Right cardiac atrium (tissue), 5 donors: ENCODE measurements around the gene INF2. TPM values are rescaled to one million over a fixed set of nuclear protein-coding genes. Genes with fewer than 3 reads are reported as not detected.

Source experiments
- ATAC-seq, 2 donors: fragments of 200-7000 bp; cut with Tn5 transposase; one replicate each; pipeline versions ENCODE4 v1.8.0 to v1.9.1; 2020; ENCODE audit warnings: moderate library complexity in 2 of 2, mild to moderate bottlenecking in 1 of 2
- DNase-seq, 3 donors: peaks; one replicate each; pipeline ENCODE4 v3.0.0-alpha.2; 2020
- H3K27ac ChIP-seq: one replicate; pipeline ENCODE4 v1.5.1; 2013; ENCODE audit warnings: mild to moderate bottlenecking, low read length, control low read depth, moderate library complexity
- H3K27me3 ChIP-seq: one replicate; pipeline ENCODE4 v1.6.1; 2013; ENCODE audit not compliant: control insufficient read depth, insufficient read depth
- H3K4me1 ChIP-seq: one replicate; pipeline ENCODE4 v1.6.1; 2013; ENCODE audit warnings: low read length; ENCODE audit not compliant: control insufficient read depth, insufficient read depth
- H3K4me3 ChIP-seq: one replicate; pipeline ENCODE4 v1.5.1; 2013; ENCODE audit warnings: low read length, control low read depth
- H3K9me3 ChIP-seq: one replicate; pipeline ENCODE4 v1.6.1; 2013; ENCODE audit warnings: low read length; ENCODE audit not compliant: control insufficient read depth
- WGBS: extraction: QIAGEN DNeasy Blood & Tissue Kit; methylation state at CpG from one replicate; pipeline ENCODE4 v1.1.7; 2013; 5-methylcytosine and 5-hydroxymethylcytosine counted together
- intact Hi-C, 4 donors: fragments of 100-400 bp; cut with DNase I; formaldehyde crosslinking; loops; one replicate each; pipeline versions ENCODE4 v1.11.0 to v1.14.0; 2022 to 2023
- polyA plus RNA-seq: library from polyadenylated mRNA; stranded (reverse); fragments of 200-250 nt; gene quantifications from one replicate; pipeline ENCODE4 v1.2.3, GENCODE V29; 2013
- total RNA-seq, 4 donors: library from RNA; stranded (reverse); fragmentation: NEBNext Ultra II Directional; extraction: Animal tissue kit (Norgen Biotek cat#: 25700); gene quantifications; one replicate each; pipeline ENCODE4 v1.2.1, GENCODE V29; 2021
- donor health status: healthy with polysubstance abuse.
- donor health status: DM: no; HTN: yes; CAD: no.
- donor health status: DM: no; HTN: no; CAD: no.
- donor health status: DM: no; HTN: yes; CAD: no; lungs with severe emphysema.
- donor health status: DM: yes; HTN: yes; CAD: no.

Gene INF2
- total and polyA plus RNA-seq, 5 donors: 36.2 to 46.4 (median 40.2) TPM

- 35% methylated on average over 24 of the region's 24 CpGs for WGBS
- Histone ChIP-seq H3K27ac (peak overlapping the region; percentile 8), H3K27me3 (no peaks in the 10 kb centered on the region), H3K9me3 (no peaks in the 10 kb centered on the region), H3K4me1 (peaks cover 14% of the 10 kb centered on the region), H3K4me3 (no peak overlapping the region)
- intact Hi-C loops: no loop called here
- ATAC-seq (peak; percentile 52 to 57), DNase-seq (peak; percentile 82 to 95 (median 93))
Observed at GRCh38 chr14:104698688-104699425, 9.4 kb downstream of the INF2 start.

DNA sequence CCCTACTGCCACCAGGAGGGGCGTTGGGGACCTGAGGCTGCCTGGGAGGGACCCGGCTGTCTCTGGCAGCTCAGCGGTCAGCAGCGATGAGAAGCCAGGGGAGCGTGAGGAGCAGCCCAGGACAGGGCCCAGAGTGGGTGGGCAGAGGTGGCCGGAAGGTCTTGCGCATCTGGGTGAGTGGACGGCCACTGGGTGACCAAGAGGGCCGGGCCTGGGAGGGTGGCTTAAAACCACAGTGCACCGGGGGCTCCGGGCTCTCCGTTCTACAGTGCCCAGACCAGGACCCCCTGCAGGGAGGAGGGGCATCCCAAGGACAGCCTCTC is 10.0 kb downstream of the INF2 start:
- H3K27me3 ChIP-seq: no peaks in the 10 kb centered on the region
- no peak overlapping the region for H3K4me3 ChIP-seq
- DNase-seq (no peak), ATAC-seq (peak in 1 of 2 donors; percentile 0)
- intact Hi-C loops: no loop called here
- H3K4me1 ChIP-seq: peaks cover 12% of the 10 kb centered on the region
- 54% methylated on average over 12 of the region's 12 CpGs for WGBS
- H3K27ac ChIP-seq: peak overlapping the region; percentile 8
- no peaks in the 10 kb centered on the region for H3K9me3 ChIP-seq

GRCh38 chr14:104700225-104700651 is 10.8 kb downstream of the INF2 start:
- peak in 1 of 2 donors; percentile 8 for ATAC-seq
- Histone ChIP-seq H3K4me1 (peaks cover 8% of the 10 kb centered on the region), H3K27ac (peak overlapping the region; percentile 12), H3K4me3 (no peak overlapping the region), H3K27me3 (no peaks in the 10 kb centered on the region), H3K9me3 (no peaks in the 10 kb centered on the region)
- no peak for DNase-seq
- intact Hi-C loops: no loop called here
- WGBS: 46% methylated on average over 14 of the region's 14 CpGs

DNA sequence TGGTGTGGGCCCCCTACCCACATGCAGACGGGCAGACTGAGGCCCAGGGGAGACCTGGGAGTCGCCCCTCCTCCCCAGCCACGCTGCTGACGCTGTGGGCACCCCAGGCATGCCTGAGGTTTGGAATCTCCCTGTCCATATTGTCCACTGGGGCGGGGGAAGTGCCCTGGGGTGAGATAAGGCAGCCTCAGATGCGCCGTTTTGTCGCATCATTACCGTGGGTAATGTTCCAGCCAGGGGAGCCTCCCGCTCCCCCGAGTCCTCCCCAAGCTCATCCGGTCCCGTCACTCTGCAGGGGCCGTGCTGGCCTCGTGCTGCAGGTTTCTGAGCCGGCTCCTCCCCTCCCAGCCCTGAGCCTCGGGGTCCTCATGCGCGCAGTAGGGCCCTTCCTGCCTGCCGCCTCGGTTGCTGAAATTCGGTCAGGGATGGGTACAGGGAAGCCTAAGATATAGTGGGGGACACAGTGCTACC is 11.4 kb downstream of the INF2 start:
- no peak for ATAC-seq
- H3K4me3 ChIP-seq: no peak overlapping the region
- 66% methylated on average over 22 of the region's 22 CpGs for WGBS
- no peaks in the 10 kb centered on the region for H3K9me3 ChIP-seq
- peak overlapping the region; percentile 12 for H3K27ac ChIP-seq
- intact Hi-C loops: no loop called here
- H3K4me1 ChIP-seq: peaks cover 8% of the 10 kb centered on the region
- DNase-seq: no peak
- H3K27me3 ChIP-seq: no peaks in the 10 kb centered on the region

DNA sequence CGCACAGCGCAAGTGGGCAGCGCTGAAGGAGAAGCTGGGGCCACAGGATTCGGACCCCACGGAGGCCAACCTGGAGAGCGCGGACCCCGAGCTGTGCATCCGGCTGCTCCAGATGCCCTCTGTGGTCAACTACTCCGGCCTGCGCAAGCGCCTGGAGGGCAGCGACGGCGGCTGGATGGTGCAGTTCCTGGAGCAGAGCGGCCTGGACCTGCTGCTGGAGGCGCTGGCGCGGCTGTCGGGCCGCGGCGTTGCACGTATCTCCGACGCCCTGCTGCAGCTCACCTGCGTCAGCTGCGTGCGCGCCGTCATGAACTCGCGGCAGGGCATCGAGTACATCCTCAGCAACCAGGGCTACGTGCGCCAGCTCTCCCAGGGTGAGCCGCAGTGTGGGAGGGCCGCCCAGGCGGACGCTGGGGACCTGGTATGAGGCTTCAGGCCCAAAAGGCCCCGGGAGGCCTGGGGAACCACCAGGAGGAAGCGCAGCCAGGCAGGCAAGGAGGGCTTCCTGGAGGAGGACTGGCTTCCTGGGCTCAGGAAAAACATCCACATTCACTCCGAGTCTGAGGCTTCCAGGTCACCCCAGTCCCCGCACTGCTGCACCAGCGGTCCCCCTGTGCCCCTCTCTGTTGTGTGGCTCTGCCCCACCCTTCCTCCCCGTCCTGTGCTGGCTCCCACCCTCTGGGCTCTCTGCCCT is 12.1 kb downstream of the INF2 start:
- no peak for ATAC-seq

GRCh38 chr14:104702106-104702505 is 12.7 kb downstream of the INF2 start:
- Histone ChIP-seq H3K27me3 (no peaks in the 10 kb centered on the region), H3K9me3 (no peaks in the 10 kb centered on the region), H3K4me3 (no peak overlapping the region), H3K27ac (no peak overlapping the region), H3K4me1 (peaks cover 6% of the 10 kb centered on the region)
- ATAC-seq: no peak
- no peak for DNase-seq
- 76% methylated on average over 12 of the region's 12 CpGs for WGBS
- intact Hi-C loops: no loop called here

More for the DNA sequence above, 12.1 kb downstream of the INF2 start:
- Histone ChIP-seq H3K4me3 (no peak overlapping the region), H3K4me1 (peaks cover 6% of the 10 kb centered on the region), H3K9me3 (no peaks in the 10 kb centered on the region), H3K27ac (no peak overlapping the region), H3K27me3 (no peaks in the 10 kb centered on the region)
- no peak for DNase-seq
- 89% methylated on average over 46 of the region's 46 CpGs for WGBS
- intact Hi-C loops: no loop called here

DNA sequence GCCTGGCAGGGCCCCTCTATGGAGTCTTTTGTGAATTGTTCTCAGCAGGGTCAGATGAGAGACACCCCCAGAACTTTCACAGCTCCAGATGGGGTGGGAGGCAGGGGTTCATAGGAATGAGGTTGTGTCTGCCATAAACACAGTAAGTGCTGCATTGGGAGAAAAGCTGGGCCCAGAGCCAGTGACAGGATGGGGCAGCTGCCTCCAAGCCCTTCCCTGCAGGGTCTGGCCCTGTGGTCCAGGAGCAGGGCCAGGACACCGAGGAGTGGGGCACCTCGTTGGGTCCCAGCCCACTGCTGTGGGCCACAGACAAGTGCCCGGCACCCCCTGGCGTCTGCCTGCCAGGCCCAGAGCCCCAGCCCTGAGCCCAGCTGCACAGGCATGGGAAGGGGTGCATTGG is 13.3 kb downstream of the INF2 start:
- H3K4me3 ChIP-seq: no peak overlapping the region
- 82% methylated on average over 4 of the region's 4 CpGs for WGBS
- no peaks in the 10 kb centered on the region for H3K9me3 ChIP-seq
- ATAC-seq: no peak
- no peak for DNase-seq
- intact Hi-C loops: no loop called here
- H3K27me3 ChIP-seq: no peaks in the 10 kb centered on the region
- H3K4me1 ChIP-seq: peaks cover 6% of the 10 kb centered on the region
- no peak overlapping the region for H3K27ac ChIP-seq

GRCh38 chr14:104703269-104703668 is 13.9 kb downstream of the INF2 start:
- H3K4me1 ChIP-seq: peaks cover 6% of the 10 kb centered on the region
- no peaks in the 10 kb centered on the region for H3K27me3 ChIP-seq
- intact Hi-C loops: no loop called here
- WGBS: 94% methylated on average over 28 of the region's 28 CpGs
- H3K9me3 ChIP-seq: no peaks in the 10 kb centered on the region
- no peak overlapping the region for H3K4me3 ChIP-seq
- no peak overlapping the region for H3K27ac ChIP-seq
- DNase-seq: no peak
- no peak for ATAC-seq

DNA sequence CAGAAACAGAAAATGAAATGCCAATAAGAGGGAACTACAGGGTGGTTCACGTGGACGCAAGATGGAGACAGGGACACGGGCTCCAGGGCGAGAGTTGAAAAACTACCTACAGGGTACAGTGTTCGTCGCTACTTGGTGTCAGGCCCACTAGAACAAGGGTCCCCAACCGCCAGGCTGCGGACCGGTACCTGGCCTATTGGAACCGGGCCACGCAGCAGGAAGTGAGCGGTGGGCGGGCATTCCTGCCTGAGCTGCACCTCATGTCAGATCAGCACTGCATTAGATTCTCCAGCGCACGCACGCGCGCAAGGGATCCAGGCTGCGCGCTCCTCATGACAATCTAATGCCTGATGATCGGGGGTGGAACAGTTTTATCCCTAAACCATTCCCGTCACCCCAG is 14.8 kb downstream of the INF2 start:
- Histone ChIP-seq H3K4me3 (no peak overlapping the region), H3K27me3 (no peaks in the 10 kb centered on the region), H3K4me1 (no peaks in the 10 kb centered on the region), H3K27ac (no peak overlapping the region), H3K9me3 (no peaks in the 10 kb centered on the region)
- intact Hi-C loops: no loop called here
- DNase-seq: no peak
- 98% methylated on average over 22 of the region's 22 CpGs for WGBS
- no peak for ATAC-seq

GRCh38 chr14:104705340-104706047 is 16.1 kb downstream of the INF2 start:
- H3K4me1 ChIP-seq: no peaks in the 10 kb centered on the region
- no peak for ATAC-seq
- H3K9me3 ChIP-seq: no peaks in the 10 kb centered on the region

More at GRCh38 chr14:104705340-104706047, 16.1 kb downstream of the INF2 start:
- Histone ChIP-seq H3K27me3 (no peaks in the 10 kb centered on the region), H3K27ac (no peak overlapping the region), H3K4me3 (no peak overlapping the region)
- DNase-seq: no peak
- intact Hi-C loops: loop anchor here in 3 of 4 donors (5.0 kb wide), 1 partner anchor 53 kb away; no protein-coding TSS in a partner anchor
- 94% methylated on average over 21 of the region's 21 CpGs for WGBS
